ENCODE measurements around the gene SLC39A7.

Gene SLC39A7

GRCh38 chr6:33185190-33185589 is 15.5 kb upstream of the SLC39A7 start:
- no peak for DNase-seq
- H3K27ac ChIP-seq = no peak overlapping the region
- H3K9me3 ChIP-seq = no peaks in the 10 kb centered on the region
- peaks cover 0 to 13% of the 10 kb centered on the region in 2 donors for H3K27me3 ChIP-seq
- no peaks in the 10 kb centered on the region for H3K36me3 ChIP-seq
- TF ChIP-seq CTCF (IDR thresholded peaks at IDR 0.05) = no peak
- H3K4me1 ChIP-seq = no peaks in the 10 kb centered on the region
- intact Hi-C loops (cut with DNase I; ENCODE audit: low total_unique reads) = no loop called here
- H3K4me3 ChIP-seq = no peak overlapping the region

GRCh38 chr6:33185654-33186187 is 14.9 kb upstream of the SLC39A7 start:
- no peaks in the 10 kb centered on the region for H3K9me3 ChIP-seq
- no peak for DNase-seq
- no peak overlapping the region for H3K27ac ChIP-seq
- no peaks in the 10 kb centered on the region for H3K4me1 ChIP-seq
- H3K36me3 ChIP-seq = no peaks in the 10 kb centered on the region
- intact Hi-C loops (cut with DNase I; ENCODE audit: low total_unique reads) = no loop called here
- TF ChIP-seq CTCF (IDR thresholded peaks at IDR 0.05) = no peak
- peaks cover 0 to 16% of the 10 kb centered on the region in 2 donors for H3K27me3 ChIP-seq
- H3K4me3 ChIP-seq = no peak overlapping the region

GRCh38 chr6:33187809-33188208 is 12.9 kb upstream of the SLC39A7 start:
- DNase-seq = no peak
- intact Hi-C loops (cut with DNase I; ENCODE audit: low total_unique reads) = no loop called here
- no peak for TF ChIP-seq CTCF (IDR thresholded peaks at IDR 0.05)

GRCh38 chr6:33189164-33189563 is 11.5 kb upstream of the SLC39A7 start:
- peaks cover 0 to 2% (median 0%) of the 10 kb centered on the region in 3 donors for H3K36me3 ChIP-seq
- H3K4me3 ChIP-seq = no peak overlapping the region
- DNase-seq = no peak
- H3K27ac ChIP-seq = no peak overlapping the region
- TF ChIP-seq CTCF (IDR thresholded peaks at IDR 0.05) = no peak
- no peaks in the 10 kb centered on the region for H3K9me3 ChIP-seq
- H3K27me3 ChIP-seq = peaks cover 0 to 31% of the 10 kb centered on the region in 2 donors
- H3K4me1 ChIP-seq = peaks cover 0 to 24% (median 18%) of the 10 kb centered on the region in 4 donors
- intact Hi-C loops (cut with DNase I; ENCODE audit: low total_unique reads) = no loop called here

More at GRCh38 chr6:33187809-33188208, 12.9 kb upstream of the SLC39A7 start:
- Histone ChIP-seq H3K36me3 (no peaks in the 10 kb centered on the region), H3K27me3 (peaks cover 0 to 31% of the 10 kb centered on the region in 2 donors), H3K9me3 (no peaks in the 10 kb centered on the region), H3K4me3 (no peak overlapping the region), H3K4me1 (peaks cover 0 to 17% (median 9%) of the 10 kb centered on the region in 4 donors), H3K27ac (no peak overlapping the region)

- intact Hi-C loops (cut with DNase I; ENCODE audit: low total_unique reads) = no loop called here
- Histone ChIP-seq H3K27ac (no peak overlapping the region), H3K4me3 (no peak overlapping the region), H3K27me3 (peaks cover 0 to 31% of the 10 kb centered on the region in 2 donors), H3K4me1 (peaks cover 0 to 24% (median 18%) of the 10 kb centered on the region in 4 donors), H3K9me3 (no peaks in the 10 kb centered on the region), H3K36me3 (peaks cover 0 to 9% (median 5%) of the 10 kb centered on the region in 3 donors)
- no peak for DNase-seq
- no peak for TF ChIP-seq CTCF (IDR thresholded peaks at IDR 0.05)
Measured at GRCh38 chr6:33189625-33190448, 10.8 kb upstream of the SLC39A7 start.
